WTC11 (cell line): ENCODE results near the gene RGN.

Experiments used
- CTCF ChIP-seq: fragments of 200-600 bp; IDR thresholded peaks from 2 replicates; pipeline ENCODE4 v1.8.0; 2022; ENCODE audit warnings: antibody characterized with exemption
- IRF2 ChIP-seq: sonication (generic); formaldehyde crosslinking; IDR thresholded peaks from 2 replicates; pipeline ENCODE4 v1.8.0; 2022; ENCODE audit warnings: low read depth, missing genetic modification reagents, borderline replicate concordance

GRCh38 chrX:47098338-47099094, 20.3 kb downstream of the RGN start:
- TF ChIP-seq CTCF: no peak
- TF ChIP-seq IRF2 (CRISPR knock-in tag): no peak
